ENCODE results near the gene PCP2. TPM values are rescaled to one million over a fixed set of nuclear protein-coding genes. Genes with fewer than 3 reads are reported as not detected.

PCP2 gene
- polyA plus RNA-seq, 2 of the 4 experiments (the other 2 are of a cell fraction) = 0.19 TPM; not detected in 1

- CTCF ChIA-PET = no interaction called here
- Histone ChIP-seq H3K9me3 (no peaks in the 10 kb centered on the region), H3K4me2 (no peak overlapping the region), H3K4me1 (no peaks in the 10 kb centered on the region), H3K4me3 (no peak overlapping the region), H3K27ac (no peak overlapping the region)
- no peak for ATAC-seq
- TF ChIP-seq POLR2AphosphoS2 (conservative IDR thresholded peaks at IDR 0.05; ENCODE audit: low read length) (no peak), USF2 (IDR thresholded peaks at IDR 0.05) (no peak), EP300 (IDR thresholded peaks at IDR 0.05) (no peak), HMGXB4 (CRISPR knock-in tag; IDR thresholded peaks at IDR 0.05; ENCODE audit: borderline replicate concordance) (no peak), HDAC2 (IDR thresholded peaks at IDR 0.05) (no peak), MAFK (IDR thresholded peaks at IDR 0.05; ENCODE audit: partially characterized antibody) (no peak), ELK1 (IDR thresholded peaks at IDR 0.05; ENCODE audit: low read depth, low read length) (no peak), RNF2 (IDR thresholded peaks at IDR 0.05; ENCODE audit: borderline replicate concordance, low read depth) (no peak), ATOH8 (CRISPR knock-in tag; IDR thresholded peaks at IDR 0.05; ENCODE audit: low read depth) (no peak), CHD2 (IDR thresholded peaks at IDR 0.05; ENCODE audit: low read length, partially characterized antibody) (no peak), EHF (CRISPR knock-in tag; IDR thresholded peaks at IDR 0.05) (no peak), REST (IDR thresholded peaks at IDR 0.05) (no peak), CBX8 (IDR thresholded peaks at IDR 0.05) (no peak)
- FAIRE-seq = no peak
- POLR2A ChIA-PET = no interaction called here
- DNase-seq (ENCODE audit: low read depth in 1 of 2, low spot score in 1 of 2) = no peak
- 75% methylated on average over 11 of the region's 15 CpGs for WGBS (ENCODE audit: missing lambda C conversion rate)
These were observed 31.1 kb downstream of the PCP2 start for GRCh38 chr19:7602240-7602934.

- Histone ChIP-seq H3K4me3 (no peak overlapping the region), H3K9me3 (no peaks in the 10 kb centered on the region), H3K4me1 (0 out of 3 replicates have a peak, but pooled peaks cover 5% of the 10 kb centered on the region), H3K27ac (no peak overlapping the region), H3K4me2 (no peak overlapping the region)
- ChIA-PET CTCF (no interaction called here), POLR2A (interaction anchor here (0.5 kb wide), 1 partner anchor 303 kb away, joined by 3 read pairs; the partner anchor contains the start of gene MAP2K7)
- FAIRE-seq = no peak
- no peak for TF ChIP-seq JUN (IDR thresholded peaks at IDR 0.05)
- TF ChIP-seq MAFK (IDR thresholded peaks at IDR 0.05; ENCODE audit: partially characterized antibody) = no peak
- TF ChIP-seq KDM1A (IDR thresholded peaks at IDR 0.05; ENCODE audit: low read depth) = no peak
- no peak for TF ChIP-seq RAD21 (conservative IDR thresholded peaks at IDR 0.05 in 1 of 2, IDR thresholded peaks at IDR 0.05 in 1 of 2)
- TF ChIP-seq CEBPB (IDR thresholded peaks at IDR 0.05) = no peak
- no peak for TF ChIP-seq HOXB5 (CRISPR knock-in tag; IDR thresholded peaks at IDR 0.05)
- ATAC-seq = no peak
- DNase-seq (ENCODE audit: low read depth in 1 of 2, low spot score in 1 of 2) = no peak
These were observed 32.8 kb downstream of the PCP2 start for GRCh38 chr19:7600721-7601120.

Data from A549 (cell line).